Subcutaneous abdominal adipose tissue (tissue), 5 donors: ENCODE data around the gene GP1BA.
A peak's percentile ranks its signal among the peaks of the same experiment; 100 is the strongest.

ENCODE experiments used
- H3K27ac ChIP-seq: one replicate; pipeline ENCODE4 v1.7.0; 2013; ENCODE audit warnings: low read depth, mild to moderate bottlenecking, inconsistent platforms, low read length, moderate library complexity
- H3K27me3 ChIP-seq, 5 donors: one replicate each; pipeline ENCODE4 v1.7.0; 2013; ENCODE audit warnings: low read length in 5 of 5, inconsistent platforms in 1 of 5; ENCODE audit not compliant: control insufficient read depth in 5 of 5, insufficient read depth in 4 of 5
- H3K36me3 ChIP-seq, 5 donors: one replicate each; pipeline ENCODE4 v1.7.0; 2013; ENCODE audit warnings: low read length in 5 of 5; ENCODE audit not compliant: control insufficient read depth in 5 of 5, insufficient read depth in 5 of 5
- H3K4me1 ChIP-seq, 5 donors: one replicate each; pipeline ENCODE4 v1.7.0; 2013; ENCODE audit warnings: low read length in 5 of 5, mild to moderate bottlenecking in 3 of 5, moderate library complexity in 1 of 5; ENCODE audit not compliant: control insufficient read depth in 5 of 5, insufficient read depth in 5 of 5
- H3K4me3 ChIP-seq, 5 donors: one replicate each; pipeline ENCODE4 v1.7.0; 2013; ENCODE audit warnings: low read length in 5 of 5, low read depth in 1 of 5
- H3K9ac ChIP-seq, 5 donors: one replicate each; pipeline ENCODE4 v1.7.0; 2013; ENCODE audit warnings: low read length in 5 of 5, mild to moderate bottlenecking in 4 of 5, moderate library complexity in 3 of 5
- H3K9me3 ChIP-seq, 5 donors: one replicate each; pipeline ENCODE4 v1.7.0; 2013; ENCODE audit warnings: low read length in 5 of 5; ENCODE audit not compliant: control insufficient read depth in 5 of 5
- donor health status: healthy.
- donor health status: healthy.
- donor health status: healthy.
- donor health status: healthy.
- donor health status: healthy.

GP1BA gene

GRCh38 chr17:4970273-4970672 lies 38.2 kb downstream of the GP1BA start:
- Histone ChIP-seq H3K9ac (peak overlapping the region in 2 of 5 donors; percentile 9 to 59), H3K27me3 (no peaks in the 10 kb centered on the region), H3K9me3 (no peaks in the 10 kb centered on the region), H3K4me1 (peaks cover 8 to 52% (median 41%) of the 10 kb centered on the region in 5 donors), H3K27ac (peak overlapping the region; percentile 93), H3K4me3 (no peak overlapping the region), H3K36me3 (peaks cover 0 to 64% (median 45%) of the 10 kb centered on the region in 5 donors)

- Histone ChIP-seq H3K36me3 (peaks cover 0 to 75% (median 50%) of the 10 kb centered on the region in 5 donors), H3K27ac (no peak overlapping the region), H3K9ac (peak overlapping the region in 2 of 5 donors; percentile 5 to 11), H3K9me3 (no peaks in the 10 kb centered on the region), H3K4me3 (no peak overlapping the region), H3K27me3 (no peaks in the 10 kb centered on the region), H3K4me1 (peaks cover 5 to 42% (median 28%) of the 10 kb centered on the region in 5 donors)
Measured at GRCh38 chr17:4971826-4972225, 39.7 kb downstream of the GP1BA start.

GRCh38 chr17:4972322-4972721 lies 40.2 kb downstream of the GP1BA start:
- Histone ChIP-seq H3K4me1 (peaks cover 2 to 41% (median 26%) of the 10 kb centered on the region in 5 donors), H3K9ac (peak overlapping the region in 2 of 5 donors; percentile 11 to 30), H3K27me3 (no peaks in the 10 kb centered on the region), H3K36me3 (peaks cover 0 to 80% (median 55%) of the 10 kb centered on the region in 5 donors), H3K4me3 (no peak overlapping the region), H3K9me3 (no peaks in the 10 kb centered on the region), H3K27ac (no peak overlapping the region)

- peak overlapping the region in 2 of 5 donors; percentile 7 to 47 for H3K9ac ChIP-seq
- no peaks in the 10 kb centered on the region for H3K9me3 ChIP-seq
- H3K4me1 ChIP-seq, result peaks cover 2 to 41% (median 26%) of the 10 kb centered on the region in 5 donors
- H3K36me3 ChIP-seq, result peaks cover 2 to 84% (median 60%) of the 10 kb centered on the region in 5 donors
- H3K27ac ChIP-seq, result no peak overlapping the region
- H3K27me3 ChIP-seq, result no peaks in the 10 kb centered on the region
- H3K4me3 ChIP-seq, result no peak overlapping the region
Measured at GRCh38 chr17:4972752-4973151, 40.7 kb downstream of the GP1BA start.

GRCh38 chr17:4973256-4974114 lies 41.4 kb downstream of the GP1BA start:
- Histone ChIP-seq H3K9me3 (no peaks in the 10 kb centered on the region), H3K9ac (peak overlapping the region in 2 of 5 donors; percentile 7 to 47), H3K27me3 (no peaks in the 10 kb centered on the region), H3K36me3 (peaks cover 5 to 91% (median 67%) of the 10 kb centered on the region in 5 donors), H3K4me1 (peaks cover 0 to 40% (median 20%) of the 10 kb centered on the region in 5 donors), H3K4me3 (no peak overlapping the region), H3K27ac (no peak overlapping the region)

GRCh38 chr17:4974115-4974670 lies 42.1 kb downstream of the GP1BA start:
- H3K27ac ChIP-seq, result no peak overlapping the region
- H3K4me1 ChIP-seq, result peaks cover 0 to 38% (median 13%) of the 10 kb centered on the region in 5 donors
- H3K9me3 ChIP-seq, result no peaks in the 10 kb centered on the region
- H3K4me3 ChIP-seq, result no peak overlapping the region
- no peaks in the 10 kb centered on the region for H3K27me3 ChIP-seq
- peaks cover 5 to 91% (median 73%) of the 10 kb centered on the region in 5 donors for H3K36me3 ChIP-seq
- peak overlapping the region in 2 of 5 donors; percentile 8 to 26 for H3K9ac ChIP-seq

GRCh38 chr17:4978726-4979125 lies 46.6 kb downstream of the GP1BA start:
- Histone ChIP-seq H3K27ac (no peak overlapping the region), H3K9me3 (no peaks in the 10 kb centered on the region), H3K4me3 (no peak overlapping the region), H3K4me1 (peaks cover 2 to 30% (median 19%) of the 10 kb centered on the region in 5 donors), H3K9ac (peak overlapping the region in 1 of 5 donors; percentile 15), H3K27me3 (no peaks in the 10 kb centered on the region), H3K36me3 (peaks cover 5 to 75% (median 67%) of the 10 kb centered on the region in 5 donors)

- H3K36me3 ChIP-seq, result peaks cover 5 to 65% (median 51%) of the 10 kb centered on the region in 5 donors
- no peak overlapping the region for H3K9ac ChIP-seq
- H3K9me3 ChIP-seq, result no peaks in the 10 kb centered on the region
- peak overlapping the region in 1 of 5 donors; percentile 20 for H3K4me3 ChIP-seq
- H3K27me3 ChIP-seq, result no peaks in the 10 kb centered on the region
- H3K27ac ChIP-seq, result no peak overlapping the region
- peaks cover 2 to 29% (median 20%) of the 10 kb centered on the region in 5 donors for H3K4me1 ChIP-seq
Measured at GRCh38 chr17:4980644-4981216, 48.7 kb downstream of the GP1BA start.

GRCh38 chr17:4982305-4982704 lies 50.2 kb downstream of the GP1BA start:
- H3K9ac ChIP-seq, result no peak overlapping the region

More at GRCh38 chr17:4982305-4982704, 50.2 kb downstream of the GP1BA start:
- Histone ChIP-seq H3K27me3 (no peaks in the 10 kb centered on the region), H3K9me3 (no peaks in the 10 kb centered on the region), H3K4me1 (peaks cover 4 to 43% (median 34%) of the 10 kb centered on the region in 5 donors), H3K27ac (no peak overlapping the region), H3K4me3 (no peak overlapping the region), H3K36me3 (peaks cover 5 to 54% (median 44%) of the 10 kb centered on the region in 5 donors)
